ENCODE data around the gene TBX10.

TBX10 gene

GRCh38 chr11:67667490-67668191 lies 28.1 kb upstream of the TBX10 start:
- Histone ChIP-seq H3K4me3 (ENCODE audit: insufficient read length, low read depth) (no peak overlapping the region), H3K4me1 (ENCODE audit: insufficient read depth, insufficient read length) (peaks cover 3% of the 10 kb centered on the region), H3K36me3 (ENCODE audit: insufficient read depth, insufficient read length, low read length) (no peaks in the 10 kb centered on the region), H3K9me3 (ENCODE audit: insufficient read depth, low read length) (no peaks in the 10 kb centered on the region), H3K27me3 (ENCODE audit: insufficient read depth, insufficient read length) (peaks cover 2% of the 10 kb centered on the region), H3K9ac (ENCODE audit: insufficient read length, low read depth) (no peak overlapping the region)
- no peak for DNase-seq (ENCODE audit: low read depth, low spot score)
- no peak for TF ChIP-seq ZNF274 (IDR thresholded peaks at IDR 0.05; ENCODE audit: low read depth, low read length)

GRCh38 chr11:67666676-67667489 lies 27.3 kb upstream of the TBX10 start:
- H3K4me1 ChIP-seq (ENCODE audit: insufficient read depth, insufficient read length) = peaks cover 3% of the 10 kb centered on the region
- DNase-seq (ENCODE audit: low read depth, low spot score) = no peak
- no peak overlapping the region for H3K4me3 ChIP-seq (ENCODE audit: insufficient read length, low read depth)
- no peak overlapping the region for H3K9ac ChIP-seq (ENCODE audit: insufficient read length, low read depth)
- TF ChIP-seq ZNF274 (IDR thresholded peaks at IDR 0.05; ENCODE audit: low read depth, low read length) = no peak
- TF ChIP-seq SUZ12 (IDR thresholded peaks at IDR 0.05; ENCODE audit: extremely low read depth, insufficient read depth, insufficient read length) = no peak
- no peak for TF ChIP-seq YY1 (IDR thresholded peaks at IDR 0.05; ENCODE audit: insufficient read depth, insufficient read length)
- H3K36me3 ChIP-seq (ENCODE audit: insufficient read depth, insufficient read length, low read length) = no peaks in the 10 kb centered on the region
- H3K27me3 ChIP-seq (ENCODE audit: insufficient read depth, insufficient read length) = peaks cover 3% of the 10 kb centered on the region
- no peaks in the 10 kb centered on the region for H3K9me3 ChIP-seq (ENCODE audit: insufficient read depth, low read length)

GRCh38 chr11:67666303-67666645 lies 26.7 kb upstream of the TBX10 start:
- peaks cover 3% of the 10 kb centered on the region for H3K27me3 ChIP-seq (ENCODE audit: insufficient read depth, insufficient read length)
- no peaks in the 10 kb centered on the region for H3K36me3 ChIP-seq (ENCODE audit: insufficient read depth, insufficient read length, low read length)
- no peak overlapping the region for H3K9ac ChIP-seq (ENCODE audit: insufficient read length, low read depth)
- TF ChIP-seq SUZ12 (IDR thresholded peaks at IDR 0.05; ENCODE audit: extremely low read depth, insufficient read depth, insufficient read length) (no peak), ZNF274 (IDR thresholded peaks at IDR 0.05; ENCODE audit: low read depth, low read length) (no peak), YY1 (IDR thresholded peaks at IDR 0.05; ENCODE audit: insufficient read depth, insufficient read length) (no peak)
- no peak overlapping the region for H3K4me3 ChIP-seq (ENCODE audit: insufficient read length, low read depth)
- peaks cover 3% of the 10 kb centered on the region for H3K4me1 ChIP-seq (ENCODE audit: insufficient read depth, insufficient read length)
- DNase-seq (ENCODE audit: low read depth, low spot score) = no peak
- no peaks in the 10 kb centered on the region for H3K9me3 ChIP-seq (ENCODE audit: insufficient read depth, low read length)

DNA sequence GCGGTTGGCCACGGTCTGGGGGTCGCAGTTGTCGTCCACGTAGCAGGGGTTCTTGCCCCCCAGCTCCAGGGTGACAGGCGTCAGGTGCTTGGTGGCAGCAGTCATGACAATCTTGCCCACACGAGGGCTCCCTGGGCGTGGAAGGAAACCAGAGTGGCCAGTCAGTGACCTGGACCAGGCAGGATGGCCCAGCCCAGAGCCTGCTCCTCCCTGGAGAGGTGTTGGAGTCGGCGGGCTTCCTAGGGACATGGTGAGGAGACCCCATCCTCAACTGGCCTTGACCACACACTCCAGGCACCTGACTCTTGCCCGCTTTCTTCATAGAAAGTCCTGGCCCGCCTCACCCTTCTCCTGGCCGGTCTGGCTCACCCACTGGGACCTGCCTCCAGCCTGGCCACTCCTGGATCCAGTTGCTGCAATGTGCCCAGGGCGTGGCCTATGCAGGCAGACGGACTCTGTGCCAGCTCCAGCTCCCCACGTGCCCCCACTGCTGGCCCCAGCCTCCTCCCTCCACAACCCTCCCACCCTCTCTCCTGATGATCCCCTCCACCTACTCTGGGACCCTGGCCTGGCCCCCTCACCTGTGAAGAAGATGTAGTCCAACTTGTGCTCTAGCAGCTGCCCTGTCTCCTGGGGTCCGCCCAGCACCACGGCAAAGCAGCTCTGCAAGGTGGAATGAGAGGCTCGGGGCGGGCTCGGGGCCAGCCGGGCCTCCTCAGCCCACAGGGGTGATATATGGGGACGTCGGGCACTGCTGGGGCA lies 26.2 kb upstream of the TBX10 start:
- TF ChIP-seq ZNF274 (IDR thresholded peaks at IDR 0.05; ENCODE audit: low read depth, low read length) = no peak
- no peak for TF ChIP-seq YY1 (IDR thresholded peaks at IDR 0.05; ENCODE audit: insufficient read depth, insufficient read length)
- TF ChIP-seq SUZ12 (IDR thresholded peaks at IDR 0.05; ENCODE audit: extremely low read depth, insufficient read depth, insufficient read length) = no peak
- Histone ChIP-seq H3K9me3 (ENCODE audit: insufficient read depth, low read length) (no peaks in the 10 kb centered on the region), H3K27me3 (ENCODE audit: insufficient read depth, insufficient read length) (peaks cover 3% of the 10 kb centered on the region), H3K9ac (ENCODE audit: insufficient read length, low read depth) (no peak overlapping the region), H3K36me3 (ENCODE audit: insufficient read depth, insufficient read length, low read length) (no peaks in the 10 kb centered on the region), H3K4me1 (ENCODE audit: insufficient read depth, insufficient read length) (no peaks in the 10 kb centered on the region), H3K4me3 (ENCODE audit: insufficient read length, low read depth) (no peak overlapping the region)
- no peak for DNase-seq (ENCODE audit: low read depth, low spot score)

DNA sequence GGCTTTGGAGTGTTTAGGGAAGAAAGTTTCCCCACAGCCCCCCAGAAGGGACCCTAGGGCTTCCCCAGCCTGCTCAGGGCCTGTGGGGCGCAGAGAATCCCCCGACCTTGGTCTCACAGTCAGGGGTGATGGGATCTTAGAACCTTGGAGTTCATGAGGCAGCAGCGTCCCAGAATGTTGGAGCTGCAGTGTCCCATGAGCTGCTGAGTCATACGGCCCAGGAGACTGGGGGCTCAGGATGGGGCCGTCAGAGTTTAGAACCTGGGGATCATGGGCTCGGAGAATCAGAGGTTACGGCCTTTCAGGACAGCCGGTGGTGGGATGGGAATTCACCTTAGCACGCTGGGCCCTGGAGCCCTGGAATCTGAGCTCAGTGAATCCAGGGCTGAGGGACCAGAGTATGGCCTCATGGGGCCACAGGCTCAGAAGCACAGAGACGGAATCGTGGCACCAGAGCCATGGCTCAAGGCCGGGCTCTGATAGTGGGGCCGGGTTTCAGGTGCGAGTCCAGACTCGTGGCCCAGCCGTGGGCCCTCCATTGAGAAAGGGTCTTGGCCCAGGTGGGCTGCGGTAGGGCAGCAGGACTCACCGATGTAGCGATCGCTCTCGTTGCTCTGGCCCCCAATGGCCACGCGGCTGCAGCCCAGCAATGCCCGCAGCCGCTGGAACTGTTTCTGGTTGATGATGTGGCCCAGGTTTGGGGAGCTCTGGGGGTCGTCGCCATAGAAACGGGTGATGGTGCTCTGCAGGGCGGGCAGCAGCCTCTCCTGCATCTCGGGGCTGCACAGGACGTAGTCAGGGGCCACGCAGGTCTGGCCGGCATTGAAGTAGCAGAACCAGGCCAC lies 25.4 kb upstream of the TBX10 start:
- H3K27me3 ChIP-seq (ENCODE audit: insufficient read depth, insufficient read length) = peaks cover 3% of the 10 kb centered on the region
- no peaks in the 10 kb centered on the region for H3K4me1 ChIP-seq (ENCODE audit: insufficient read depth, insufficient read length)
- no peak overlapping the region for H3K4me3 ChIP-seq (ENCODE audit: insufficient read length, low read depth)
- TF ChIP-seq YY1 (IDR thresholded peaks at IDR 0.05; ENCODE audit: insufficient read depth, insufficient read length) = no peak
- no peak for TF ChIP-seq ZNF274 (IDR thresholded peaks at IDR 0.05; ENCODE audit: low read depth, low read length)
- no peak for TF ChIP-seq SUZ12 (IDR thresholded peaks at IDR 0.05; ENCODE audit: extremely low read depth, insufficient read depth, insufficient read length)
- no peak for DNase-seq (ENCODE audit: low read depth, low spot score)
- no peaks in the 10 kb centered on the region for H3K9me3 ChIP-seq (ENCODE audit: insufficient read depth, low read length)
- H3K36me3 ChIP-seq (ENCODE audit: insufficient read depth, insufficient read length, low read length) = no peaks in the 10 kb centered on the region
- no peak overlapping the region for H3K9ac ChIP-seq (ENCODE audit: insufficient read length, low read depth)

DNA sequence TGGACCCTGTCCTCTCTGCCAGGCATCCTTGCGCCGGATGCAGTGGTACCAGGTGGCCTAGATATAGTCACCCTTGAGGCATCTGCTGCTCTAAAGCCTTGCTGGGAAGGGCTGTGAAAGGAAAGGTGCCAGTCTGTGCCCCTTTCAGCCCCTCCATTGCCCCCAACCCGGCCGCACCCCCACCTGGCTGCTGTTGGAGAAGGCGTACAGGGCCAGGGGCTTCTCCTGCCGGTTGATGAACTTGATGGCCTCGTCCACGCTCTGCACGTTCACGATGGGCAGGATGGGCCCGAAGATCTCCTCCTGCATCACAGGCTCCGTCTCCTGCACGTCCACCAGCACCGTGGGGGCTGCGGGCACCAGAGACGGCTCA lies 24.6 kb upstream of the TBX10 start:
- DNase-seq (ENCODE audit: low read depth, low spot score) = no peak
- Histone ChIP-seq H3K27me3 (ENCODE audit: insufficient read depth, insufficient read length) (peaks cover 3% of the 10 kb centered on the region), H3K4me3 (ENCODE audit: insufficient read length, low read depth) (no peak overlapping the region), H3K36me3 (ENCODE audit: insufficient read depth, insufficient read length, low read length) (no peaks in the 10 kb centered on the region), H3K4me1 (ENCODE audit: insufficient read depth, insufficient read length) (no peaks in the 10 kb centered on the region), H3K9me3 (ENCODE audit: insufficient read depth, low read length) (peaks cover 2% of the 10 kb centered on the region; the same call in 1 of the 2 replicates), H3K9ac (ENCODE audit: insufficient read length, low read depth) (no peak overlapping the region)
- TF ChIP-seq ZNF274 (IDR thresholded peaks at IDR 0.05; ENCODE audit: low read depth, low read length) (no peak), YY1 (IDR thresholded peaks at IDR 0.05; ENCODE audit: insufficient read depth, insufficient read length) (no peak), SUZ12 (IDR thresholded peaks at IDR 0.05; ENCODE audit: extremely low read depth, insufficient read depth, insufficient read length) (no peak)

Measured in NT2/D1 (cell line).